ENCODE measurements around the gene RERE.
"Not testable (repeated sequence)": the region's sequence is repeated elsewhere in the genome, so short reads cannot be mapped to it uniquely, and the experiment has no call there.

Gene RERE

DNA sequence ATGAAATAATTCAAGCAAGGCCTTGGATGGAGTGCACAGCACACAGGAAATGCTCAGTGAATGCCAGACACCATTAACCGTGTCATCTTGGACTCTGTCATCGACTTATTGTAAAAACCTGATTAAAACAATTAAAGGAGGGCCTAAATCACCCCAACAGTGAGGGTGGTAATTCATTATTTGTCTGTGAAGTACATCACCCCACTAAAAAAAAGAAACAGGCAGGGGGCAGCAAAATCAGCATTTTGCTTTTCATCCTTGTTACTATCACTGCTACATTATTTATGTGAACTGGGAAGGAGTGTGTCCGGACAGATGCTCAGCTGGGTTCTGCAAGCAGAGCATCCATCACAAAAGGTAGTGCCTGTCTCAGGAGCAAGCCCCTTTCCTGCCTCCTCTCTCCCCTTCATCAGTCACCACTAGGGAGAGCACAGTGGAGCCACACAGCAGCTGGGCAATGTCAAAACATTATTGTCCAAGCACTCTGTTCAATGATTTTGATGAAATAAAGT, 98.5 kb downstream of the RERE start:
- DNase-seq, result peak in 6 of 51 donors; percentile 6 to 40 (median 15)

DNA sequence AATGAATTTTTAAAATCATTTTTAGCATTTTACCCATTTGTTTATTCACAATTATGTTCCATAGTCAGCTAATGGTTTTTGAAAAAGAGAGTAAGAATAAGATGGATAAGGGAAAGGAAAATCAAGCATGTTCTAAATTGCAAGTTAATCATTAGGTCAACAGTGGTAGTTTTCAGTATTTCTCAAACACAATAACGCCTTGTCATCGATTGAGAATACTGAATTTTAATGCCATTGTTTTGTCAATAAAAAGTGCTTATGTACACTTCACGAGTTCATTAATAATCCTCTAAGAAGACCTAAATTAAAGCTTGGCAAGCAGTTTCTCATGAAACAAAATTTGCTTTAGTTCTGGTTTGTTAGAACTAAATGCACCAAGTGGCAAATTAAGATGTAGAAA, 100.3 kb downstream of the RERE start:
- DNase-seq, result no peak

DNA sequence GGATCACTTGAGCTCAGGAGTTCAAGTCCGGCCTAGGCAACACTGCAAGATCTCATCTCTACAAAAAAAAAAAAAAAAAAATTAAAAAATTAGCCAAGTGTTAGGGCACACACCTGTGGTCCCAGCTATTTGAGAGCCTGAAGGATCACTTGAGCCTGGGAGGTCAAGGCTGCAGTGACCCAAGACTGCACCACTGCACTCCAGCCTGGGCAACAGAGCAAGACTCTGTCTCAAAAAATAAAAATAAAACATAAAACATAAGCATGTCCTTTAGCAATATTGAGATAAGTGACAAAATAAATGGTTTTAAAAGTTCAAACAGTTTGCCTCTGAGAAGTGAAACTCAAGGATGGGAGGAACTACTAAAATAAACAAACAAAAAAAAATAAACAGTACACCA, 101.2 kb downstream of the RERE start:
- no peak for DNase-seq

DNA sequence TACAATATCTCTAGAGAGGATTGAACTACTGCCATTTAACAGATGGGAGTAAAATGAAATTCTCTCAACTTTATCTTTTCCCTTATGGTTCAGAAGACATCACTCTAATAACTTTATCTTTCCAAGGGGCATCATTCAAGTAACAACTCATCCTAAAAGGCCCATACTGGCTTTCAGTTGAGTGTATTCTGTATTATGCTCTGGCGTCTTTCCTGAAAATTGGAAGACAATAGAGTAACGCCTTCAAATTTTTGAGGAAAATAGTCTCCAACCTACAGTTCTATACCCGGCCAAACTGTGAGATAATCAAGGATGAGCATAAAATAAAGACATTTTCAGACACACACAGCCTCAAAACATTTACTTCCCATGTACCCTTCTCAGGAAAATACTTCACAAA, 103.3 kb downstream of the RERE start:
- DNase-seq, result no peak

DNA sequence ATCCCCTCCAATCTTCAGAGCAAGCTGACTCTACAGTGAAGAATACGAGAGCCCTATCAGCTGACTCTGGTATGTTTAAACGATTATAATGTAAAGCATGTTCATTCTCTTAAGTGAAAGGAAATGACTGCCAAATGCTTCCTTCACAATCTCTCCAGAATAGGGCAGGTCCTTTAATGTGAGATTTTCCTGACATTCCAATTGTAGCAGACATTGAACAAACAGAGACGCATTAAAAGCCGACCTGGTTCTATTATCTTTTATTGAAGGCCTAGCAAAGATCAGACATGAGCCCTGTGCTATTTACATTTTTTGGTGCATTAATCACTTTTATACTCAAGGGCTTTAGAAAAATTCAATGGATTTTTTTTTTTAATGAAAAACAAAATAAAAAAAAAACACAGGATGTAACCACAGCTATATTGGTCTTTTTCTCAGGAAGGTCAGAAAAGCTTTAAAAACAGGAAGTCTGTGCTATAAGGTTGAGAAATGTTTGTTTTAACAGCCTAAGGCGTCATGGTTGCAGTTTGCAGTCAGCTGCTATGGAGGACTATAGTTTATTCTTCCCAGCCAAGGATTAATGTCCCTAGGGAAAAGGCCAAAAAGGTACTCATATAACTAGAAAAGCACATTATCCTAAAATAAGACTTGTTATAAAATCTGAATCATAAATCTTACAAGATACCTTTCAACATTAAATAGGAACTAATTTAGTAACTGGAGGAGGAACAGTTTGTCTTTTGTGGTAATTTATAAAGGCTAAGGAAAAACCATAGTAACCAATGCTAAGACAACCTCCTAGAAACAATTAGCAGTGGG, 104.8 kb downstream of the RERE start:
- DNase-seq, result peak in 1 of 51 donors; percentile 47

DNA sequence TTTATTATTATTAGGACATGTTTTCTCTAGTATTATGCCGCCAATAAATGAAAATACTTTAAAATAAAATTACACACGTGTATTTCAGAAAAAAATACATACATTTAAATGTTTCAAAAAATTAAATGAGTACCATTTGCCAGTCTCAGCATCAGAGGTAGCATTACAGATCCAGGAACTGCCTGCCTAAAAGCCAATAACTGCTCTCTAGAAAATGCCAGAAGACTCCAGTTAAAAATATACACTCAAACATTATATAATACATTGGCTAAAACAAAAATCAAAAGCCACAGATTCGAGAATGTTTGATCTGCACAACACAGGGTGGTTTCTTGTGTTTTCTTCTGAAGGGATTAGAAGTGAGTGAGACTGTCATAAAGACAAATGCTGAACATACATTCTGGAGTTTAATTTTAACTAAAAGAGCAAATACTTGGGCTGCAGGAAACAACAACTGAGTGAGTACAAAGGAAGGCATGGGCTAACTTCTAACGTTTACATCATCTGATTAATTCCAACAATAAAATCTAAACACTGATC, 105.5 kb downstream of the RERE start:
- DNase-seq, result peak in 1 of 51 donors; percentile 47

DNA sequence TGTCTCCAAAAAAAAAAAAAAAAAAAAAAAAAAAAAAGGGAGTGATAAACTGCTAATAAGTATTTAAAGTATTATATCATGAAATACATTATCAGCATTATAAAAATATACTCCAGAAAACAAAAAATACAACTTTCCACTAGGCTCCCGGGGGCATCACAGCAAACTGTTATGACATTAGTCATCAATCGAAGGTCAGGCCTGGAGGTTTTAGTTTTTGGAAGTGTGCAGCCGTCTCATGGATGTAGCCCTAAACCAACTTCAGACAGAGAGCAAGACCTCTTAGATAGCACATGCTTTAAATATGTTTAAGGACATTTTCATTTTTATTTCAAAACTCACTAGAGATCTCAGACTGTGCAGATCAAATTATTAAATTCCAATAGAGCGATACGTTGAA, 106.3 kb downstream of the RERE start:
- no peak for DNase-seq

DNA sequence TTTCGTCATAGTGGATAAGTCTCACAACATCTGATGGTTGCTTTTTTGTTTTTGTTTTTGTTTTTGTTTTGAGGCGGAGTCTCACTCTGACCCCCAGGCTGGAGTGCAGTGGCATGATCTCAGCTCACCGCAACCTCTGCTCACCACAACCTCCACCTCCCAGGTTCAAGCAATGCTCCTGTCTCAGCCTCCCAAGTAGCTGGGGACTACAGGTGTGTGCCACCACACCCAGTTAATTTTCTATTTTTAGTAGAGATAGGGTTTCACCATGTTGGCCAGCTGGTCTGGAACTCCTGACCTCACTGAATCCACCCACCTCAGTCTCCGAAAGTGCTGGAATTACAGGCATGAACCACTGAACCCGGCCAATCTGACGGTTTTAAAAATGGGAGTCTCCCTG, 109.2 kb downstream of the RERE start:
- DNase-seq, result no peak

DNA sequence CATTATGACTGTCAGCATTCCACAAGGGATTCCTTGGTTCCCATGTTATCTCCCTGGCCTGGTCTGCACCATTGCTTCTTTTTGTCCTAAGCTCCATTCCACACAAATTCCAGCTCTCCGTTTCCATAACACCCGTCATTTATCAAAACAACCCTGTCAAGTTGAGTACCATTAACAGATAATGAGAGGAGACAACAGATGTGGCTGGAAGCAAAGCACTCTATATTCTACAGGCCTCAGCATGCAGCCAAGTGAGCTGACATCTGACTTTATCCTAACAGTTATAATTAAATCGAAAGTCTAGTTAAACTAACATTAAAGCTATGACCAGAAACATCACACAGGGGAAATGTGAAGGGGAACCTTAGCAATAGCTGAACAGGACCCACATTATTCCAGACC, 110.4 kb downstream of the RERE start:
- DNase-seq, result no peak

DNA sequence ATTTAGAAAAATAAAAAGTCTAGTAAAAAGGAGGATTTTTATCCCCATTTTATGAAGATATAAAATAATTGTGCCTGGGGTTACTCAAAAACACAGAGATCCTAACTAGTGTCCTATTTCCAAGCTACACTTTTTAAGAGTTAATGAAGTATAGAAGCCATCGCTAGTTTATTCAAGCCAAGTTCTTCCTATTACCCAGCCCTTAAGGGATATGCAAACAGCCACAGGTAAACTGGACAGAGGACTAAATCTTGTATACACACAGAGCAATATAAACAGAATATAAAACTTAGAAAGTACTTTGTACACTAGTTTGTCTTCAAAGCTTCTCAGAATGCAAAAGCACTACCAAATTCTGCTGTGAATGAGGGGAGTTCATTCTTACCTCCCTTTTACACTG, 111.1 kb downstream of the RERE start:
- DNase-seq, result no peak

DNA sequence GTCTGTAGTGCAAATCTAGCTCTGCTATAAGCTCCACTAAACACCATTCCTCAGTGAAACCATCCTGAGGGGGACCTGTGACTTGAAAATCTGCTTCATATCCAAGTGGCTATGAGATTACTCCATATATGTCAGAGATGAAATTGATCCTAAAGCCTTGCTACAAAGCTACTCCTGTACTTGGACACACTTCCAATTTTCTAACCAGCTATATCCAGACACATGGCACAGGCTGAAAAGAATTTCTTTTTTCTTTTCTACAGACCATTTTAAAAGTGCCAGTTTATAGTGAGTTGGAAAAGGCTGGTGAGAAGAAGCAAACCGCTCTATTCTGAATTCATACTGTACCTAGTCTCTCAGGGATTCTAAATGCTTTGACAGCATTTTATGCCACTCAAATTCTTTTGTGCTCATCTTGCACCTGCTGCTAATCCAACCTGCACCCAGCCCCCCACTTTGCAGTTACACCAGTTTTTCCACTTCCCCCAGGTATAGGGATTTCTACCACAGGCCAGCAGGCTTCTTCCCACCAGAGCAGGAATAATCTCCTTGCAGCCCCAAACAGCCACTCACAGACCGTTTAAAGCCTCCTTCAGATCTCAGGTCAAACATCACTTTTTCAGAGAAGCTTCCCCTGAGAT, 112.5 kb downstream of the RERE start:
- no peak for DNase-seq

DNA sequence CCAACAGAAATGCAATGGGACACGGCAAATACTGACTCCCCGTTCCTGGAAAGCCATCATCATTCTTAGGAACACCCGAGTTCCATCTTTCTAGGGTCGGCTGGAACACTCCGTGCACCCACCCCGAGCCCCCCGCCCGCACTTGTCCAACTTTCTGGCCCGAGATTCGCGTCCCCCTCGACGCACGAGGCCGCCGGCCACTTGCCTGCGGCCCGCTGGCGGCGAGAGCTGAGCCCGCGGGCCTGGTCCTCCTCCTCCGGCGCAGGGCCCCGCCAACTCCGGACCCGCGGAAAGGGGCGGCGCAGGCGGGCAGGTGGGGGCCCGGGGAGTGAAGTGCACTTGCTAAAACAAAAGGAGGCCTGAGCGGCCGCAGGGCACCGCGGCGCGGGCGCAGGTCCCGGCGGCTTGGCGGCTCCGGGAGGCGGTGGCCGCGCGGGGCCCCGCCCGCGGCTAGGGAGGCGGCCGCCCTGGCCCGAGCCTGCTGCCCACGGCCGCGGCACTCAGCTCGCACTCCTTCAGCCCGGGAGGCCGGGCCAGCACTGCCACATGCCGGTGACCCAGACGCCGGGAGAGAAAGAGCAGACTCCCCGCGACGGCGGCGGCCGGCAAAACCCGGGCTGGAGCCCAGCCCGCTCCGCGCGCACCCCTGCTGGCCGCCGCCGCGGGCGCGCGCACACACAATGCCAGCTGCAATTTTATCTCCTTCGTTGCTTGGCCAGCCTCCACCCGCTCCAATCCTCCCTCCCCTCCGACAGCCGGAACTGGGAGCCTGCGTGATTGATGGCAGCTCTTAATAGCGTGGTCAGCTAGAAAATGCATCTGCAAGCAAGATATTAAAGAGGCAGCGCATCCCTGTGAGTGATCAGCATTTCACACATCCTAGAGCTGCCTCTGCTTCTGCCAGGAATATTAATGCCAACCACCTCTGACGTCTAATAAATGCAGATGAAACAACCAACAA, 114.3 kb downstream of the RERE start:
- DNase-seq, result peak; percentile 37 to 98 (median 87)

DNA sequence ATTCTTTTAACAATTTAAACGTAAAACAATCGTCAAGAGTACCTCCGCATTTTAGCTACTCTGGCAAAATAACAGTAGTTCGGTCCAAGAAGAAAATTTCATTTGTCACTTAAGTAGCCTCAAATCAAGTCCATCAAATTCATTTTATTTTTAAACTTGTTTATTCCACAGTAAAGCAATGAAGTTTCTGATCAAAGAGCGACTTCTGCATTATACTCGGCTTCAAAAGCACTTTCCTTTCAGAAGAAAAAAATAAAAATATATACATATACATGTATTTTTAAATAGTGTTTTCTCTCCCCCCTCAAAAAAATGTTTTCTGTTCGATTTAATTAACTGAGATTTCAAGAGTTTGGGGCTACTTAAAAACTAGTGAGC, 115.0 kb downstream of the RERE start:
- DNase-seq, result peak in 1 of 51 donors; percentile 52

DNA sequence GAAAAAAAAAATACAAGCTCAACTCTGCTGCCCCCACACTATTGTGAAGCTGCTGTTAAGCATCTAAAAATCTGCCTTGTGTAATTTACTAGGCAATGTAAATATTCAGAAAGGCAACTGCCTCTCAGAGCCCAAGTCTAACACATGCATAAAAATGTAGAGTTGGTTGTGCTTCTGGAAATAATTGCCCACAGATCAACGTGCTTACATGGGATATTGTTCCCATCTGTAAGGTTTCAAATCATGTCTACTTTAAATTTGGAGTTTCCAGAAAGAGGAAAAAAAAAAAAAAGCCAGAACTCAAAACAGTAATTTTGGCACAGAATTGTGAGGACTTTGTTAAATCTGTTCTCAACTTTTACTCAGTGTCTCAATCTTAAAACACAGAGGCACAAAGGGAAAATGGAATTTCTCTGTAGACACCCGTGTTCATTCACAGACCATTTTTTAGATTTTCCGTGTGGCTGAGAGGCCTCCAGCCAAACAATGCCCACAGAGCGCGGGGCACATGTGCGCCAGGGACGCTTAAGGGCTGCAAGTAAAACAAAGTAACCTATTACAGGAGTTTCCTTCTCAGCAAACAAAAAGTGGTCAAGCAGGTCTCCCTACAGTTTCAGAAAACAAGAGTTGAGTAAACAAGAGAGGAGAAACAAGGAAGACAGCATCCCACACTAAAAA, 115.5 kb downstream of the RERE start:
- DNase-seq, result peak in 5 of 51 donors; percentile 11 to 52 (median 16)

DNA sequence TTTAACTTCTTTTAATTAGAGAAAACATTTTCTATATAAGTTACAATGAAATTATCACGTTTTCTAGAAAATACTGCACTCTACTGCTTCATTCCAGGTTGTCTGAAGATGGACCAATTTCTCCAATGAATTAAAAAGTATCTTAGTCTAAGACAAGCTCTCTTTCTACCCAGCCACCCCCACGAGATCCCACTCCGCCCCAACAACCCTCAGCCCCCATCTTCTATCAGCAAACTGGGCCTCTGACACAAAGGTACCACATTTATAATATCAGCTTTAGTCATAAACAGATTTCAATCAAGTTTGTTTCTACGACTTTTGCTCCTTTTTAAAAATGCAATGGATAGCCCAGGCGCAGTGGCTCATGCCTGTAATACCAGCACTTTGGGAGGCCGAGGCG, 117.8 kb downstream of the RERE start:
- no peak for DNase-seq

DNA sequence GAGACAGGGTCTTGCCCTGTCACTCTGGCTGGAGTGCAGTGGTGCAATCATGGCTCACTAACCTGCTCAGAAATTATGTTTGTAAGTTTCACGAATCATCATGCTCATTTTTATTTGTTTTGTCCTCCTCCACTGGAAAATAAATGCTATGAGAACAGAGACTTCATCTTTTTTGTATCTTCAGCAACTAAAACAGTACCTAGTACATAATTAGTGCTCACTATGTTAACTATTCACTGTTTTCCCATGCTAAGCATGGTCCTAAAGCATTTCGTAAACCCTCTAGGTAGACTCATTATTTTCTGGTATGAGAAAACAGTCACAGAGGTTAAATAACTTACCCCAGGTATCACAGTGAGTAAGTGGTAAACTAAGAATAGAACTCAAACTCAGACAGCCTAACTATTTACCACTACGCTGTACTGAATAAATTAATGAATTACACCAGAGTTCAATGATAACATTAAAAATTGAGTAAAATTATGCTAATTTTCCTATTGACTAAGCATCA, 118.4 kb downstream of the RERE start:
- no peak for DNase-seq

DNA sequence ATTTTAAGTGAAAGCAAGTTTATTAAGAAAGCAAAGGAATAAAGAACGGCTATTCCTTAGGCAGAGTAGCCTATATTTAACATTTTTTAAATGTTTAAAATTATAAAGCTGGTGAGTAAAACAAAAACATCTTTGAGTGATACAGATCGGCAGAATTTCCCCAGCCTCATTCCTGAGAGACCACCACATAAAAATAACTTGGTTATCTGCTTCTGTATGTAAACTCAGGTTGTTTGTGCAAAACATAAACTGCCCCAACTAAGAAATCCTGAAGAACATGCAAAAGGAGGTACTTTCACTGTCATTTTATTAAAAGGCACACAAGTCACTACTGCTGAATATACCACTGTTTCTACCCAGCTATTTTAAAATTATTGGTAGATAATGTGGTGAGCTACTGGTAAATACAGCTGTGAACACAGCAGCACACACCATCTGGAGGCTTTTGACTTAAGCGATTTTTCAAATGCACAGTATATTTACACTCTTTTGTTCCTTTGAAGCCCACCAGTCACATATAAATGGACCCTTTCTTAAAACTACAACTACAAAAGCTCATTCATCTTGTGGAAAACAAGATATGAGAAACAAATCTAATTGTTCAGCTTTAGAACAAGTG, 119.3 kb downstream of the RERE start:
- DNase-seq, result no peak

DNA sequence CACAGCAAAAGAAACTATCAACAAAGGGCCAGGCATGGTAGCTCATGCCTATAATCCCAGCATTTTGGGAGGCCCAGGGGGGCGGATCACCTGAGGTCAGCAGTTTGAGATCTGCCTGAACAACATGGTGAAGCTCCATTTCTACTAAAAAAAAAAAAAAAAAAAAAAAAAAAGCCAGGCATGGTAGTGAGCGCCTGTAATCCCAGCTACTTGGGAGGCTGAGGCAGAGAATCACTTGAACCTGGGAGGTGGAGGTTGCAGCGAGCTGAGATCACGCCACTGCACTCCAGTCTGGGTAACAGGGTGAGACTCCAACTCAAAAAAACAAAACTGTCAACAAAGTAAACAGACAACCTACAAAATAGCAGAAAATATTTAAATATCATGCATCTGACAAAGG, 122.0 kb downstream of the RERE start:
- DNase-seq, result not testable (repeated sequence)

DNA sequence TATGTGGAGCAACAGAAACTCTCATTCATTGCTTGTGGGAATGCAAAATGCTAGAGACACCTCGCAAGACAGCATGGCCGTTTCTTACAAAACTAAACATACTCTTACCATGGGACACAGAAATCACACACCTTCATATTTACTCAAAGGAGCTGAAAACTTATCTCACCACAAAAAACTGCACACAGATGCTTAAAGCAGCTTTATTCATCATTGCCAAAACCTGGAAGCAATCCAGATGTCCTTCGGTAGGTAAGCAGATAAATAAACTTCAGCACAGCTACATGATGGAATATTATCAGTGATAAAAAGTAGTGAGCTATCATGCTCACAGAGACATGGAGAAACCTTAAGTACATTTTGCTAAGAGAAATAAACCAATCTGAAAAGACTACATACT, 124.3 kb downstream of the RERE start:
- DNase-seq, result no peak

DNA sequence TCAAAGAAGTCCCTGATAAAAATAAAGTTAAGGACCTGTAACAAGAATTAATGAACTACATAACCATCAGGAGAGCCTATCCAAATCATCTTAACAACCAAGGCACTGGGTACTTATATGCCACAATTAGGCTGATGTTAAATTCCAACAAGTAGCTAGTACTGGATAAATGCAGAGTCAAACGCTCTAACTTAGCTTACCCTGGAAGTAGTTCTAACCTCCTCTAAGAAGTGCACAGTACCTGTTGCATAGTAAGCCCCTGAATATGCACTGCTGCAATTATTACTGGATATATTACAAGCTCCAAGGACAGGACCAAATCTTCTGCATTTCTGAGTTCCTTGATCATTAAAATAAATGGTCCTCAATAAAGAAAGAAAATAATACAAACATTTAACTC, 125.8 kb downstream of the RERE start:
- DNase-seq, result no peak

DNA sequence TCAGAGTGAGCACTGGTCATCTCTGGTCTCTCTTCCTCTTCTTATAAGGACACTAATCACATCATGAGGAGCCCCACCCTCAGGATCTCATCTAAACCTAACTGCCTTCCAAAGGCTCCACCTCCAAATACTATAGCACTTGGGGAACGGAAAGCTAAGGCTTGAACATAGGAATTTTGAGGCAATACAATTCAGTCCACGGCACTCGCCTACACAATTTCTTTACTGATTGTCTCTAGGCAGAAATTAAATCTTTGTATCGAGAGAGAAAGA, 127.3 kb downstream of the RERE start:
- DNase-seq, result no peak
